ENCODE results near the gene CPLX3.

DNA sequence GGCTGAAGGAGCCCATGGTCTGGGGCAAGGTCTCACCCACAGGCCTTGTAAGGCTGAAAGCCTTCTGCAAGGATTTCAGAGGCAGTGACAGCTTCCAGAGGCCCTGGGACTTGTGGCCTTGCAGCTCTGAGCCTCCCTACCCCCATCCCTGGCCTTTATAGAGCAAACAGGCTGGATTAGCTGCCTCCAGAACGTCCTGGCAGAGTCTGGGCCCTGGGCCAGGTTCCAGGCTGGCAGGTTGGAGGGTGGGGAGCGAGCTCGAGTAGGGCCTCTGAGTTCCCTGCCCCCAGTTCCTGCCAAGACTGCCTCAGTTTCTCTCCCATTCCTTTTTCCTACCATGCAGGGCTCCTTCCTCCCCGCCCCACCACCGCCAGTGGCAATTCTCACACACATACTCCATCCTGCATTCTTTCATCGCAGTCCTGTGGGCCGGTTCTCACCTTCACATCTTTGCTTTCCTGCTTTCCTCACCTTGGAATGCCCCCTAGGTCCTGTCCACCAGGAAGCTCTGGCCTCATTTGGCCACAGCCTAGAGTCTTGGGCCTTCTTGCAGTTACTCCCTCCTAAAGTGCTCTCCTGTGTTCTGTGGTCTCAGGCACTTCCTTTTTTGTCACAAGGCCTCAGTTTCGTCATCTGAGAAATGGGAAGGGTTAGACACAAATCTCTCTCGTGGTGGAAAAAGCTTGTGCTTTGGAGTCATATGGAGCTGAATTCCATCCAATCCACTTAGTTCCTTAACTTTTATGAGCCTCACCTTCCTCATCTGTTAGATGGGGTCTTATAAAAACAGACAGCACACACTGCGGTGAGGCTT is 11.1 kb upstream of the CPLX3 start:
- TF ChIP-seq, protein P1, sequence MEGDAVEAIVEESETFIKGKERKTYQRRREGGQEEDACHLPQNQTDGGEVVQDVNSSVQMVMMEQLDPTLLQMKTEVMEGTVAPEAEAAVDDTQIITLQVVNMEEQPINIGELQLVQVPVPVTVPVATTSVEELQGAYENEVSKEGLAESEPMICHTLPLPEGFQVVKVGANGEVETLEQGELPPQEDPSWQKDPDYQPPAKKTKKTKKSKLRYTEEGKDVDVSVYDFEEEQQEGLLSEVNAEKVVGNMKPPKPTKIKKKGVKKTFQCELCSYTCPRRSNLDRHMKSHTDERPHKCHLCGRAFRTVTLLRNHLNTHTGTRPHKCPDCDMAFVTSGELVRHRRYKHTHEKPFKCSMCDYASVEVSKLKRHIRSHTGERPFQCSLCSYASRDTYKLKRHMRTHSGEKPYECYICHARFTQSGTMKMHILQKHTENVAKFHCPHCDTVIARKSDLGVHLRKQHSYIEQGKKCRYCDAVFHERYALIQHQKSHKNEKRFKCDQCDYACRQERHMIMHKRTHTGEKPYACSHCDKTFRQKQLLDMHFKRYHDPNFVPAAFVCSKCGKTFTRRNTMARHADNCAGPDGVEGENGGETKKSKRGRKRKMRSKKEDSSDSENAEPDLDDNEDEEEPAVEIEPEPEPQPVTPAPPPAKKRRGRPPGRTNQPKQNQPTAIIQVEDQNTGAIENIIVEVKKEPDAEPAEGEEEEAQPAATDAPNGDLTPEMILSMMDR (IDR thresholded peaks at IDR 0.05; ENCODE audit: control extremely low read depth in 1 of 3, insufficient read depth in 1 of 3, low read depth in 1 of 3, low read length in 3 of 3): no peak
- no peak for TF ChIP-seq CEBPB (IDR thresholded peaks at IDR 0.05; ENCODE audit: low read depth, low read length)
- TF ChIP-seq RFX5 (IDR thresholded peaks at IDR 0.05; ENCODE audit: borderline replicate concordance, low read depth, low read length): no peak
- no peak for TF ChIP-seq RXRA (IDR thresholded peaks at IDR 0.05; ENCODE audit: insufficient read depth, low read depth, low read length)
- TF ChIP-seq, protein P2, sequence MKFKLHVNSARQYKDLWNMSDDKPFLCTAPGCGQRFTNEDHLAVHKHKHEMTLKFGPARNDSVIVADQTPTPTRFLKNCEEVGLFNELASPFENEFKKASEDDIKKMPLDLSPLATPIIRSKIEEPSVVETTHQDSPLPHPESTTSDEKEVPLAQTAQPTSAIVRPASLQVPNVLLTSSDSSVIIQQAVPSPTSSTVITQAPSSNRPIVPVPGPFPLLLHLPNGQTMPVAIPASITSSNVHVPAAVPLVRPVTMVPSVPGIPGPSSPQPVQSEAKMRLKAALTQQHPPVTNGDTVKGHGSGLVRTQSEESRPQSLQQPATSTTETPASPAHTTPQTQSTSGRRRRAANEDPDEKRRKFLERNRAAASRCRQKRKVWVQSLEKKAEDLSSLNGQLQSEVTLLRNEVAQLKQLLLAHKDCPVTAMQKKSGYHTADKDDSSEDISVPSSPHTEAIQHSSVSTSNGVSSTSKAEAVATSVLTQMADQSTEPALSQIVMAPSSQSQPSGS (IDR thresholded peaks at IDR 0.05; ENCODE audit: low read length): no peak

Measured in H1 (cell line).